Daoy (cell line): ENCODE measurements around the gene PYGM. TPM values are rescaled to one million over a fixed set of nuclear protein-coding genes. Genes with fewer than 3 reads are reported as not detected.
A peak's percentile ranks its signal among the peaks of the same experiment; 100 is the strongest.

Experiments used
- DNase-seq: peaks from one replicate; pipeline ENCODE4 v3.0.0-alpha.2; 2015; ENCODE audit warnings: low read depth
- total RNA-seq: library from RNA; depleted of rRNA; stranded (reverse); fragments of >200 nt; shearing (Covaris generic); gene quantifications from 2 replicates; pipeline ENCODE4 v1.2.3, GENCODE V29; 2014

PYGM gene
- total RNA-seq, 1 experiment from 2014 or later: not detected

- DNase-seq: no peak
Measured at GRCh38 chr11:64735725-64736259, 24.0 kb downstream of the PYGM start.

DNA sequence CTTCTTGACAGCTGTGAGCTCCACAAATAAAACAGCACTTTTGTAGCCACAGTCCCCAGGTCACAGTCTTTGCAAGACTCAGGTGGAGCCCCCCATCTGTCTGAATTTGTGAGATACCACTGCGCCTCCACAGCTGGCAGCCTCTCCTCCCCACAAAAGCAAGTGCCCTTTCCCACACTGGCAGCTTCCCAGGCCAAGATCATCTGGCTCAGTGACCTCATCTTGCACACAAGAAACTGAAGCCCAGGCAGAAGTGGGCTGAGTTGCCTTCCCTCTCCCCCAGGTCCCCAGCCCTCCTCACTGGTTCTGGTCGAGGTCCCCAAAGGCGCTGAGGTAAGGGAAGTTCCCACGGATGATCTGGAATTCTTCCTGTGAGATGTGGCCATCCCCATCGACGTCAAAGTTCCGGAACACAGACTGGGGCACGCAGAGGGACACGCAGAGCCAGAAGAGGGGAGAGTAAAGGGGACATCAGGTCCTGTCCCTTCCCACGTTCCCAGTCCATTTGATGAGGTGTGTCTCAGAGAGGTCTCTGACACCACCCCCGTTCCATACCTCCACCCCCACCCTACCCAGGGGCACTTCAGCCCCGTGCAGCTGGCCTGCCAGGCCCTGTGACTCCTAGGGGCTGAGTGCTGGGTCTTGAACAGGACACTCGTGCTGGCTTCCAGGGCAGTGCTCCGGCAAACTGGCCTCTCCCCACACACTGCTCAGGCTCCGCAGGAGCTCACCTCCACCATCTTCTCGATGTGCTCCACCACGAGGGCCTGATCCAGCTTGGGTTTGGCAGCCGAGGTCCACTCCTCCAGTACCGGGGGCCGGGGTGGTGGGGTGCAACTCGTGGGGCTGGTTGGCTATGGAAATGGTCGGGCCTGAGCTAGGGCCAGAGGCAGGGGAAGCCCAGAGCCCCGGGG lies 24.7 kb downstream of the PYGM start:
- DNase-seq: no peak

DNA sequence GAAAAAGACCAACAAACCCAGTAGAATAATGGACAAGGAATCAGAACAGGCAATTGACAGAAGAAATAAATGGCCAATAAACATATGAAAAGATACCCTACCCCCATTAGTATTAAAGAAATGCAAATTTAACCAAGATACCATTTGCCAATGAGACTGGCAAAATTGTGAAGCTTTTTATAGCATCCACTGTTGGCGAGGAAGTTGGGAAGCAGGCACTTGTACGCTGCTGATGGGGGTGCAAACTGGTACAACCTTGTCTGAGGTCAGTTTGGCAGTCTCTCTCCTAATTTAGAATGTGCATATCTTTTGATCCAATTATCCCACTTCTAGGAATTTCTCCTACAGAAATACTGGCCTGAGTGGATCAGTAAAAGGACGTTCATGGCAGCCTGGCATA lies 28.2 kb downstream of the PYGM start:
- DNase-seq: no peak

GRCh38 chr11:64729851-64730382 lies 29.9 kb downstream of the PYGM start:
- DNase-seq: peak; percentile 47

GRCh38 chr11:64728757-64729365 lies 30.9 kb downstream of the PYGM start:
- DNase-seq: no peak

DNA sequence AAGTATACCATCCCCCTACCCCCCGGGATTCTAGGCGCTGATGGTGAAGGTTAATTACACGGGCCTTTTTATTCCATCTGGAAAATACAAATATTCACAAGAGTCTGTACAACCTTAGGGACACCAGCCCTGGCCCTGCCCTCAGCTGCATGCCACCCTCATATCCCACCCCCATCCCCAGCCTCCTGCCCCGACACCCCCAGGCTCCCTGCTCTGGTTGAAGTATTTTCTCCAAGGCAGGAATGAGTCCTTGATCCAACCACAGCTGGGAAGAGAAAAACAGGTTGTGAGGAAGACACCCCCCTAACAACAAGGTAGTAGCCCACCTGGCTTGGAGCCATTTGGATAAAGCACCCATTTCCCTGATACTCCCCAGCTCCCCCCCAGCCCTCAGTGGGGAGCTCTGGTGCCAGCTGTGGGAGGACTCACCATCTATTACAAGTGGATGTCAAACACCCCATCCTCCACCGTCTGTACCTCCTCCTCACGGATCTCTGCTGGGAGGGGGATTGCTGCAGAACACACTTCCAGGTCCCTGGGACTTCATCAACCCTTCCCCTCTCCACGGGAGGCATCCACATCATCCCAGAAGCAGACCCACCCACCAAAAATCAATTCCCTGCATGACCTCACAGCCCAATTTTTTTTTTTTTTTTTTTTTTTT lies 32.8 kb downstream of the PYGM start:
- DNase-seq: no peak

DNA sequence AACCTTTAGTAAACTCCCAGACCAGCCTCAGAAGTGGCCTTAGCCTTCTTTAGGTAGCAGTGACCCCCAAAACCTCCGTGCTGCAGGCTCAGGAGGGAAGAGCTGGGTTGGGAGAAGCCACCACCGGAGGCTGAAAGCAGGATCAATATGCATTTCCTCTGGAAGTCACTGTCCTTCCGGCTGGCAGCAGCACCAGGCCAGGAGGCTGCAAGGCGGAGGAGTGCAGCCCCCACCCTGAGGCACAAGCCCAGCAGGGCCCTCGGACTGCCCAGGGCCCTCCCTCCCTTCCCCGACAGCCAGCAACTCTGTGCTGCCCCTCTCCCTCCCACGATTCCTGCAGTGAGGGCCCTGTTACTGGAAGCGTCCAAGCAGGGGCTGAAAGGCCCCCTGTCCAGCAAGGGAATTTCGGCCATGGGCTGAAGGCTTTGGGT lies 33.5 kb downstream of the PYGM start:
- DNase-seq: no peak

DNA sequence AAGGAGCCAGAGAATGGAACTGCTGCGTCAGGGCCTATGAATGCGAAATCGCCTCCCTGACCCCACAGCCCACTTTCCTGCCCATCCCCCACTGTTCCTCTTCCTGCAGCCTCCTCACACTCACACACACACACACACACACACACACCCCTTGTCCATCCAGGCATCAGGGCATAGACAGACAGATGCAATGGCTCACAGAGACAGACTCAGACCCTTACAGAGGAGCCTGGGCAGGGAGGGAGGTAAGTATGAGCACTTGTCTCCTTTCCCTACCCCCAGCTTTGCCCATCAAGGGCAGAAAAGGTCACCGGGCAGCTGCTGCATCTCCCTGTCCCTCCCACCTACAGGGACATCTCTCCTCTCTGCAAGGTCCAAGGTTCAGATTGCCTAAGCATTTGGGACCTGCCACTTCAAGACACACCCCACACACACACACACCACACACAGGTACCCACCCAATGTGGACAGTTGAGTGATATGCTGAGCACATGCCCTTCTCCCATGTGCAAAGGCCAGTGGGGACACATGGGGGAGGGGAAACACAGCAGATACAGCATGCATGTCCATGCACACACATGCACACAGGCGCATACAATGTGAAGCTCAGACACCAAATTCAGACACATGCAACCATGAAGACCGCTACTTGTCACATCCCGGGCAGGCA lies 34.8 kb downstream of the PYGM start:
- DNase-seq: no peak

DNA sequence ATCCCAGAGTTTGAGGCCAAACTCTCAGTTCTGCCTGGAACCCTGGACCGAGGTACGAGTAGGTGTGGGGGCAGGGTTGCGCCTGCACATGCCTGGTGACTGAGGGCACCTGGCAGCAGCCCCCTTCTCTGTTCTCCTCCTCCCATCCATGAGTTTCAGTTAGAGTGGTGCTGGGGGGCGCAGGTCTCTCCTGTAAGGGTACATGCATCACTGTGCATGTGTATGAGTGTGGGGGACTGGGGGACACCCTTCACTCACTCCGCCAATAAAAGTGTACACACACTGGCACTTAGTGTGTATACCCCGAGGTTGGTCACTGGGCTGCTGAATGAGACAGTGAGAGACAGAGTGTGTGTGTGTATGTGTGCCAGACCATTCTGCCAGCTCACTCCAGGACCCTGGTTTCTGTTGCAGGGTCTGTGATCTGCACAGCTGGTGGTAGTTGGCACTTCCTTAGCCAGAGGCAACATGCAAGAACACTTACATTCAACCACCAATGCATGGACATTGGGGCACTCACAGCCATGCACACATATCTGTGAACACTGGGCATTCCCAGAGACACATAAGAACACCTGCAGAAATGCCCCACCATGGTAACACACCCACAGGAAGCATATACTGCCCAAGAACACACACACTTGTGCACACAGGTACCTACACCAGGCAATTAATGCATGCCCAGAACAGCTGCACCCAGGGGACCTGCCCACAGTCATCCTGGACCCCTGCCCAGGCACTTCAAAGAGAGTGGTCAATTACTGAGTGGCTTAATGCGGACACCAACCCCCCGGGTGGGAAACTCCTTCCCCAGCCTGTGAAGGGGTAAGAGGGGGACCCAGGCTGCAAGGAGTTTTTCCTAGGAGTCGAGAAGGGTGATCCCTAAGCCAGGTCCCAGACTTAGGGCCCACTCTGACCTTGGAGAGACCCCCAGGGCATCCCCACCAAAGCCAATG lies 35.6 kb downstream of the PYGM start:
- DNase-seq: no peak

- peak; percentile 89 for DNase-seq
Measured at GRCh38 chr11:64723117-64723906, 36.5 kb downstream of the PYGM start, which contains the start of gene NRXN2. TSS of gene NRXN2 (minus strand) at chr11:64723197. CDS start at chr11:64713699, 9,498 bp downstream.

- no peak for DNase-seq
Measured at GRCh38 chr11:64722141-64723065, 37.4 kb downstream of the PYGM start.

DNA sequence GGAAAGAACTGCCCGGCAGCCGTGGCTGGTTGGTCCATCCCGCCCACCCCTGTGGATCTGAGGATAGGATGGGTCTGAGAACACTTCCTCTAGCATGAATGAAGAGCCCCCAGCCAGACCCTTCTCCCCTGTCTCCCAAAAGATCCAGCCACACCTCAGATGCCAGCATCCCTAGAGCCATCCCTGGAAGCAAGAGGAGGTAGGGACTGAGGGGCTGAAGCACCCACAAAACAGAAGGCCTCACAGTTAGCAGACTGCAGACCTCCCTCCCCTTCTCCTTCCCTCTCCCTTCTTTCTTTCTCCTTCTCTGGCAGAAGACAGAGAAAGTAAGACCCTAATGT lies 38.4 kb downstream of the PYGM start:
- no peak for DNase-seq

- no peak for DNase-seq
Measured at GRCh38 chr11:64720640-64721358, 39.0 kb downstream of the PYGM start.

- DNase-seq: no peak
Measured at GRCh38 chr11:64720167-64720566, 39.6 kb downstream of the PYGM start.

- DNase-seq: no peak
Measured at GRCh38 chr11:64719406-64719805, 40.4 kb downstream of the PYGM start.

GRCh38 chr11:64718780-64719124 lies 41.0 kb downstream of the PYGM start:
- no peak for DNase-seq

DNA sequence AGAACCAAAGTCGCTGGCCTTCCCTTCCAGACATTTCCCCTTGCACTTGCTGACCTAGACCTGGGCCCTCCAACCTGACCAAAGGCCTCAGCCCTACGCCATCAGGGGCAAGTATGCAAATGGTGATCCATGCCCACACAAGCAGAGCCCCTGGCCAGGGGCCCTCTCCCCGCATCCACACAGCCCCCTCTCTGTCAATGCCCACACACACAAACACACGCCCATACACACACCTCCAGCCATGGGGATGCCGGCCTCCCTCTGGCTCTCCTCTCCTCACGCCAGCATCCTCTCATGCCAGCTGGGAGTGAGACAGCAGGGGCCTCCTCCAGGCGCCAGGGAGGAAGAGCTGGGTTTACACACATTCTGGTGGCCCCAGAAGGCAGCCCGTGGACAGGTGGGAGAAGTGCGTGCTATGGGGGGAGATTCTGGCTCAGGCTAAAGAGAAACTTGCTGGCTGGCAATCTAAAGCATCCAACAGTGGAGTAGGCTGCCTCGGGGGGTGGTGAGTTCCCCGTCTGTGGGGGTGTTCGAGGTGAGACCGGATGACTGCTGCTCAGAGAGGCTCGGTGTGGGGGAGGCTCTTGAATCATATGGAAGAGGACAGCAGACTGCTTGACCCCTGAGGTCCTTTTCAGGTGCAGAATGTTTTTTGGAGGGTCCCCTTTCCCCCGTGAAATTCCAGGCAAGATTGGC lies 41.5 kb downstream of the PYGM start:
- DNase-seq: no peak
